Left ventricle myocardium inferior (tissue), 1 donor: ENCODE results near the gene FHDC1. TPM values are rescaled to one million over a fixed set of nuclear protein-coding genes. Genes with fewer than 3 reads are reported as not detected.

Experiments used
- DNase-seq: peaks from one replicate; pipeline ENCODE4 v3.0.0-alpha.2; 2020
- H3K27ac ChIP-seq: fragments of 200-600 bp; replicated peaks from 2 replicates; pipeline ENCODE4 v1.8.0; 2021
- H3K27me3 ChIP-seq: fragments of 200-600 bp; 2 replicates; pipeline ENCODE4 v1.8.0; 2021; ENCODE audit warnings: low read depth
- H3K36me3 ChIP-seq: fragments of 200-600 bp; 2 replicates; pipeline ENCODE4 v1.8.0; 2021
- H3K4me1 ChIP-seq: fragments of 200-600 bp; 2 replicates; pipeline ENCODE4 v1.8.0; 2021
- H3K4me3 ChIP-seq: fragments of 200-600 bp; 2 replicates; pipeline ENCODE4 v1.8.0; 2021; ENCODE audit warnings: mild to moderate bottlenecking, moderate library complexity
- H3K9me3 ChIP-seq: fragments of 200-600 bp; replicated peaks from 2 replicates; pipeline ENCODE4 v1.8.0; 2021
- intact Hi-C: fragments of 100-400 bp; cut with micrococcal nuclease; formaldehyde crosslinking; loops from one replicate; pipeline ENCODE4 v1.11.0; 2022
- total RNA-seq: library from RNA; stranded (reverse); fragmentation: NEBNext Ultra II Directional; extraction: Animal tissue kit (Norgen Biotek cat#: 25700); gene quantifications from one replicate; pipeline ENCODE4 v1.2.1, GENCODE V29; 2021
- TF ChIP-seq, protein P1 (sequence below): fragments of 200-600 bp; IDR thresholded peaks from 2 replicates; pipeline ENCODE4 v1.8.0; 2021; ENCODE audit warnings: antibody characterized with exemption, mild to moderate bottlenecking, borderline replicate concordance
- donor health status: DM: no; HTN: yes; CAD: no; lungs with severe emphysema.

Gene FHDC1
- total RNA-seq, 1 donor from 2014 or later = 0.38 TPM

DNA sequence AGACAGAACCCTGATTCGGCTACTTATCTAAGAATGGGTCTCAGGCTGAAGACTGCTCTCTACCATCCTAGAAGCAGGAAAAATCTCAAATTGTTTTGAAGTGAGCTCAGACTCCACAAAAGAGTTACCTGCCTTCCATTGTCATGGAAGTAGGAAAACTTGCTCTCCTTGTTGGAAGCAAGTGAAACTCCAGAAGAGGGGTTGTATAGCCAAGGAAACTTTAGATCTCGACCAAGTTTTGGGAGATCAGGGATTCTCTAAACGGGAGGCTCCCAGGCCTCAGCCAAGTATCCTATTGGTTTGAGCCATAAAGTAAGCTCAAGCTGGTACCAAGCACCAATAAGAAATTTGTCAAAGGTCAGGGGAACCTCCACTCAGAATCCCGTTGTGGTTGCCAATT lies 9.2 kb upstream of the FHDC1 start:
- TF ChIP-seq, protein P1, sequence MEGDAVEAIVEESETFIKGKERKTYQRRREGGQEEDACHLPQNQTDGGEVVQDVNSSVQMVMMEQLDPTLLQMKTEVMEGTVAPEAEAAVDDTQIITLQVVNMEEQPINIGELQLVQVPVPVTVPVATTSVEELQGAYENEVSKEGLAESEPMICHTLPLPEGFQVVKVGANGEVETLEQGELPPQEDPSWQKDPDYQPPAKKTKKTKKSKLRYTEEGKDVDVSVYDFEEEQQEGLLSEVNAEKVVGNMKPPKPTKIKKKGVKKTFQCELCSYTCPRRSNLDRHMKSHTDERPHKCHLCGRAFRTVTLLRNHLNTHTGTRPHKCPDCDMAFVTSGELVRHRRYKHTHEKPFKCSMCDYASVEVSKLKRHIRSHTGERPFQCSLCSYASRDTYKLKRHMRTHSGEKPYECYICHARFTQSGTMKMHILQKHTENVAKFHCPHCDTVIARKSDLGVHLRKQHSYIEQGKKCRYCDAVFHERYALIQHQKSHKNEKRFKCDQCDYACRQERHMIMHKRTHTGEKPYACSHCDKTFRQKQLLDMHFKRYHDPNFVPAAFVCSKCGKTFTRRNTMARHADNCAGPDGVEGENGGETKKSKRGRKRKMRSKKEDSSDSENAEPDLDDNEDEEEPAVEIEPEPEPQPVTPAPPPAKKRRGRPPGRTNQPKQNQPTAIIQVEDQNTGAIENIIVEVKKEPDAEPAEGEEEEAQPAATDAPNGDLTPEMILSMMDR = no peak

DNA sequence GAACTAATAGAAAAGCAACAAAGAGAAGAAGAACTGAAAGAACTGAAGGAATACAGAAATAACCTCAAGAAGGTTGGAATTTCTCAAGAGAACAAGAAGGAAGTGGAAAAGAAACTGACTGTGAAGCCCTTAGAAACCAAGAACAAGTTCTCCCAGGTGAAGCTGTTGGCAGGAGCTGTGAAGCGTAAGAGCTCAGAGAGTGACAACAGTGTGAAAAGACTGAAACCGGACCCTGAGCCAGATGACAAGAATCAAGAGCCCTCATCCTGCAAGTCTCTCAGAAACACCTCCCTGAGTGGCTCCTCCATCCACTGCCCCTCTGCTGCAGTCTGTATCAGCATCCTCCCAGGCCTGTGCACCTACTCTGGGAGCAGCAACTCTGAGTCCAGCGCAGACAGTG lies 8.4 kb upstream of the FHDC1 start:
- intact Hi-C loops = no loop called here
- H3K27ac ChIP-seq = no peak overlapping the region
- H3K27me3 ChIP-seq = peaks cover 22% of the 10 kb centered on the region
- no peaks in the 10 kb centered on the region for H3K9me3 ChIP-seq
- TF ChIP-seq, protein P1 = no peak
- H3K36me3 ChIP-seq = no peaks in the 10 kb centered on the region
- no peak for DNase-seq
- H3K4me3 ChIP-seq = no peak overlapping the region
- H3K4me1 ChIP-seq = no peaks in the 10 kb centered on the region

More for the DNA sequence above, 9.2 kb upstream of the FHDC1 start:
- Histone ChIP-seq H3K4me3 (no peak overlapping the region), H3K36me3 (no peaks in the 10 kb centered on the region), H3K4me1 (no peaks in the 10 kb centered on the region), H3K9me3 (no peaks in the 10 kb centered on the region), H3K27ac (no peak overlapping the region), H3K27me3 (peaks cover 21% of the 10 kb centered on the region)
- no peak for DNase-seq
- intact Hi-C loops = no loop called here

DNA sequence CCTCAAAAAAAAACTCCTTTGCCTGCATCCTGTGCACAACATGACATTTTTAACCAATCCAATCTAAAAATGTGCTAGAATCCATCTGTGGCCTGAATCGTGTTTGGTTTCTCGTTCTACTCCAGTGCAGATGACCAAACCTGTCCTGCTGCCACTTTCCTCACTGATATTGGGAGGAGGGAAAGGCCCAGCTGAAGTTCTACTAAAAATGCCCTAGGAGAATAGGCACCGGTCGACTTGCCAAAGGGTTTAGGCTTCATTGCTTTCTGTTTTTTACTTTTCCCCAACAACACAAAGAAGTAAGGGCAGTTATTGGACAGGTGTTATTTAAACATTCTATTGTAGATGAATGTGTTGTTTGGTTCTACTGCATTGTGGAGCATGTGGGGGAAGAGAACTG lies 7.8 kb upstream of the FHDC1 start:
- Histone ChIP-seq H3K27ac (no peak overlapping the region), H3K4me3 (no peak overlapping the region), H3K27me3 (peaks cover 27% of the 10 kb centered on the region), H3K9me3 (no peaks in the 10 kb centered on the region), H3K4me1 (no peaks in the 10 kb centered on the region), H3K36me3 (no peaks in the 10 kb centered on the region)
- DNase-seq = no peak
- TF ChIP-seq, protein P1 = no peak
- intact Hi-C loops = no loop called here

DNA sequence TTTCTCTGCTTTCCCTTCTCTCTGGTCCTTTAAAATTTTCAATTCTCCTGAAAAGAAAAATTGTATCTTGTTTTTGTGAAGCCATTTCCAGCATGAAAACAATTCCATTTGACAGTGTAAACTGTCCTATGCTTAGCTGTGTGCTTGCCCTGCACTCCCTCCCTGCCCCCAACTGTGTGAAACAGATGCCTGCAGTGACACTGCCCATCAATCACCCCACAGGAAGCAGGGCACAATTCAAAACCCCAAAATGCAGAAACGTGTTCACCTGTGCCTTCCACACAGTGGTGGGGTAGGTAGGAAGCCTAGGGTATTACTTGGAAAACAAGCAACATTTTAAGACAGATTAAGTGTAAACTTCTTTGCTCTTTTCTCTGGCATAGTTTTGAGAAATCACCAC lies 6.2 kb upstream of the FHDC1 start:
- DNase-seq = no peak
- H3K4me3 ChIP-seq = no peak overlapping the region
- intact Hi-C loops = no loop called here
- H3K9me3 ChIP-seq = no peaks in the 10 kb centered on the region
- peaks cover 40% of the 10 kb centered on the region for H3K27me3 ChIP-seq
- no peak overlapping the region for H3K27ac ChIP-seq
- H3K36me3 ChIP-seq = no peaks in the 10 kb centered on the region
- TF ChIP-seq, protein P1 = no peak
- no peaks in the 10 kb centered on the region for H3K4me1 ChIP-seq

DNA sequence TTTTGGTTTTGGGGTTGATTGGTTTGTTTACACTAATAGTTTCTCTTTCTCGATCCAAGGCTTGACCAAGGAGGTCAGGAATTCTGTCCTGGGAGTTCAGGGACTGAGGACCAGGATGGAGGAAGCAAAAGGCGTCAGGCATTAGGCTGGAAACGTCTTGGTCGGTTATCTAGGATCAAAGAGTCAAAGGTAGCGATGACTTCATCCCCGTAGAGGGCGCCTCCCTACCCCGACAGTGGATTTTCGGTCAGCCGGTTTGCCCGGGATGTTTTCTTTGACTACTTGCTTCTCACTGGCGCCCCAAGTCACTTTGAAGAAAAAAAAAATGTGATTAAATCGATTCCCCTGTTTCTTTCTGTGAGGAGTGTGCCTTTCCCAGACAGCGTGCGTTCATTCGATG lies 980 bp upstream of the FHDC1 start:
- peaks cover 72% of the 10 kb centered on the region for H3K27me3 ChIP-seq

More for the DNA sequence above, 980 bp upstream of the FHDC1 start:
- H3K4me3 ChIP-seq = no peak overlapping the region
- DNase-seq = no peak
- TF ChIP-seq, protein P1 = no peak
- H3K9me3 ChIP-seq = no peaks in the 10 kb centered on the region
- intact Hi-C loops = no loop called here
- no peak overlapping the region for H3K27ac ChIP-seq
- H3K4me1 ChIP-seq = peaks cover 32% of the 10 kb centered on the region
- no peaks in the 10 kb centered on the region for H3K36me3 ChIP-seq
